CD14-positive monocyte (primary cell): Measurements from ENCODE around the gene SLCO3A1. TPM values are rescaled to one million over a fixed set of nuclear protein-coding genes. Genes with fewer than 3 reads are reported as not detected.
A peak's percentile ranks its signal among the peaks of the same experiment; 100 is the strongest.

Experiments
- DNase-seq, 3 donors: peaks; one replicate each; pipeline ENCODE4 v3.0.0-alpha.2; 2011 to 2022
- H2AFZ ChIP-seq: 2 replicates; pipeline ENCODE4 v1.6.0; 2012; ENCODE audit warnings: mild to moderate bottlenecking, low read depth, low read length, inconsistent platforms; ENCODE audit not compliant: insufficient read depth, poor library complexity, severe bottlenecking
- H3K27ac ChIP-seq, 2 donors: 1 replicate in 1 of 2; 2 replicates in 1 of 2; pipeline ENCODE4 v1.5.1; 2012 to 2013; ENCODE audit warnings: low read length in 2 of 2, control low read depth in 1 of 2, inconsistent platforms in 1 of 2, low read depth in 1 of 2, mild to moderate bottlenecking in 1 of 2
- H3K27me3 ChIP-seq, 2 donors: one replicate each; pipeline versions ENCODE4 v1.6.0 to v1.6.1; 2011 to 2013; ENCODE audit warnings: low read length in 2 of 2; ENCODE audit not compliant: control insufficient read depth in 2 of 2, insufficient read depth in 2 of 2
- H3K36me3 ChIP-seq, 2 donors: replicated peaks in 1 of 2; 1 replicate in 1 of 2; 2 replicates in 1 of 2; pipeline versions ENCODE4 v1.5.1 to v1.6.1; 2012 to 2013; ENCODE audit warnings: low read length in 2 of 2, control low read depth in 1 of 2, inconsistent platforms in 1 of 2, mild to moderate bottlenecking in 1 of 2; ENCODE audit not compliant: insufficient read depth in 2 of 2, control insufficient read depth in 1 of 2
- H3K4me1 ChIP-seq, 2 donors: 1 replicate in 1 of 2; 2 replicates in 1 of 2; pipeline versions ENCODE4 v1.5.1 to v1.6.1; 2012 to 2013; ENCODE audit warnings: low read length in 2 of 2, control low read depth in 1 of 2, inconsistent platforms in 1 of 2, mild to moderate bottlenecking in 1 of 2, moderate library complexity in 1 of 2; ENCODE audit not compliant: insufficient read depth in 2 of 2, control insufficient read depth in 1 of 2
- H3K4me2 ChIP-seq: replicated peaks from 2 replicates; pipeline ENCODE3; 2012; ENCODE audit warnings: low read length, moderate library complexity, mild to moderate bottlenecking; ENCODE audit not compliant: poor library complexity, severe bottlenecking; ENCODE audit errors: extremely low read depth
- H3K4me3 ChIP-seq, 3 experiments: fragments of 200-600 bp in 1 of 3; sonication (generic) in 1 of 3; replicated peaks in 1 of 3; 1 replicate in 2 of 3; 2 replicates in 1 of 3; pipeline ENCODE4 v1.5.1; 2011 to 2013; ENCODE audit warnings: low read length in 3 of 3, mild to moderate bottlenecking in 3 of 3, control low read depth in 2 of 3, low read depth in 2 of 3, inconsistent platforms in 1 of 3, moderate library complexity in 1 of 3
- H3K79me2 ChIP-seq: 2 replicates; pipeline ENCODE4 v1.6.0; 2012; ENCODE audit warnings: mild to moderate bottlenecking, control low read depth, inconsistent platforms, low read length, moderate library complexity; ENCODE audit not compliant: insufficient read depth
- H3K9ac ChIP-seq: 2 replicates; pipeline ENCODE4 v1.6.0; 2017; ENCODE audit warnings: low read length, mild to moderate bottlenecking; ENCODE audit not compliant: insufficient read depth, poor library complexity, severe bottlenecking
- H3K9me3 ChIP-seq, 2 donors: replicated peaks in 1 of 2; 1 replicate in 1 of 2; 2 replicates in 1 of 2; pipeline versions ENCODE4 v1.5.1 to v1.6.1; 2012 to 2013; ENCODE audit warnings: low read length in 2 of 2, control low read depth in 1 of 2; ENCODE audit not compliant: control insufficient read depth in 1 of 2, insufficient read depth in 1 of 2
- H4K20me1 ChIP-seq: 2 replicates; pipeline ENCODE4 v1.6.0; 2012; ENCODE audit warnings: mild to moderate bottlenecking, low read length, control low read depth, moderate library complexity; ENCODE audit not compliant: insufficient read depth
- H3K27ac Mint-ChIP-seq, 7 donors: one replicate each; pipeline ENCODE4 v1.8.0; 2020; ENCODE audit warnings: mild to moderate bottlenecking in 7 of 7, mixed read lengths in 7 of 7, moderate library complexity in 6 of 7, inconsistent platforms in 2 of 7
- H3K27me3 Mint-ChIP-seq, 3 donors: one replicate each; pipeline ENCODE4 v1.8.0; 2021 to 2022; ENCODE audit warnings: low read depth in 3 of 3, mild to moderate bottlenecking in 3 of 3, mixed read lengths in 3 of 3, moderate library complexity in 3 of 3, inconsistent platforms in 1 of 3
- H3K36me3 Mint-ChIP-seq, 2 donors: one replicate each; pipeline ENCODE4 v1.8.0; 2020; ENCODE audit warnings: mixed read lengths in 2 of 2, inconsistent platforms in 1 of 2, mild to moderate bottlenecking in 1 of 2
- H3K4me1 Mint-ChIP-seq: one replicate; pipeline ENCODE4 v1.8.0; 2020; ENCODE audit warnings: mild to moderate bottlenecking, mixed read lengths
- H3K4me3 Mint-ChIP-seq, 2 donors: one replicate each; pipeline ENCODE4 v1.8.0; 2020; ENCODE audit warnings: mild to moderate bottlenecking in 2 of 2, mixed read lengths in 2 of 2, moderate library complexity in 1 of 2
- H3K9me3 Mint-ChIP-seq, 7 donors: one replicate each; pipeline ENCODE4 v1.8.0; 2020 to 2022; ENCODE audit warnings: mixed read lengths in 7 of 7, mild to moderate bottlenecking in 6 of 7, moderate library complexity in 6 of 7, inconsistent platforms in 2 of 7
- CTCF ChIP-seq: fragments of 200-600 bp; IDR thresholded peaks from one replicate; pipeline ENCODE4 v1.8.0; 2022; ENCODE audit warnings: antibody characterized with exemption, mild to moderate bottlenecking
- WGBS: methylation state at CpG from one replicate; pipeline ENCODE4 v1.1.5; 2013; ENCODE audit warnings: missing lambda C conversion rate; ENCODE audit not compliant: insufficient coverage; 5-methylcytosine and 5-hydroxymethylcytosine counted together
- intact Hi-C, 2 donors: fragments of 100-400 bp; cut with micrococcal nuclease; formaldehyde crosslinking; loops; one replicate each; pipeline versions ENCODE4 v1.15.0 to v1.15.1; 2023
- polyA plus RNA-seq, 3 donors: library from polyadenylated mRNA; depleted of rRNA in 1 of 3; unstranded in 2 of 3; stranded (reverse) in 1 of 3; fragments of 300-500 nt in 2 of 3; fragments of >200 nt in 1 of 3; fragmentation: Illumina TruSeq in 2 of 3; gene quantifications; 1 replicate in 2 of 3; 2 replicates in 1 of 3; pipeline ENCODE4 v1.2.3, GENCODE V29; 2012 to 2021

The SLCO3A1 gene
- polyA plus RNA-seq, 3 donors: 53.7 to 76.2 (median 62.8) TPM

- no peaks in the 10 kb centered on the region for H3K27me3 Mint-ChIP-seq
- Histone ChIP-seq H3K79me2 (peaks cover 70% of the 10 kb centered on the region), H3K36me3 (no peaks in the 10 kb centered on the region), H3K4me2 (no peak overlapping the region), H3K27ac (no peak overlapping the region), H3K4me1 (peaks cover 8 to 12% of the 10 kb centered on the region in 2 donors), H3K9me3 (no peaks in the 10 kb centered on the region), H4K20me1 (peaks cover 100% of the 10 kb centered on the region), H3K9ac (no peak overlapping the region), H3K4me3 (no peak overlapping the region), H3K27me3 (no peaks in the 10 kb centered on the region), H2AFZ (no peak overlapping the region)
- H3K36me3 Mint-ChIP-seq: peaks cover 0 to 2% of the 10 kb centered on the region in 2 donors
- H3K4me1 Mint-ChIP-seq: peaks cover 26% of the 10 kb centered on the region
- WGBS: 85% methylated on average over 2 of the region's 2 CpGs
- no peak for DNase-seq
- no peaks in the 10 kb centered on the region for H3K9me3 Mint-ChIP-seq
- H3K27ac Mint-ChIP-seq: peak overlapping the region in 1 of 7 donors; percentile 42
- intact Hi-C loops: no loop called here
- no peak for TF ChIP-seq CTCF
- no peak overlapping the region for H3K4me3 Mint-ChIP-seq
Observed at GRCh38 chr15:92035961-92036360, 182.5 kb downstream of the SLCO3A1 start.

- H3K9me3 Mint-ChIP-seq: no peaks in the 10 kb centered on the region
- H3K27me3 Mint-ChIP-seq: no peaks in the 10 kb centered on the region
- no peak overlapping the region for H3K27ac ChIP-seq
- H3K4me1 ChIP-seq: peaks cover 6 to 8% of the 10 kb centered on the region in 2 donors
- H3K9me3 ChIP-seq: no peaks in the 10 kb centered on the region
- H3K27me3 ChIP-seq: no peaks in the 10 kb centered on the region
- H3K9ac ChIP-seq: no peak overlapping the region
- DNase-seq: no peak
- H3K4me3 Mint-ChIP-seq: no peak overlapping the region
- 33% methylated on average over 1 of the region's 1 CpG for WGBS
- H2AFZ ChIP-seq: no peak overlapping the region
- H3K4me1 Mint-ChIP-seq: peaks cover 20% of the 10 kb centered on the region
- H3K36me3 ChIP-seq: no peaks in the 10 kb centered on the region
- H3K4me3 ChIP-seq: no peak overlapping the region
- no peak overlapping the region for H3K27ac Mint-ChIP-seq
- no peak for TF ChIP-seq CTCF
- no peak overlapping the region for H3K4me2 ChIP-seq
- peaks cover 100% of the 10 kb centered on the region for H4K20me1 ChIP-seq
- H3K79me2 ChIP-seq: peaks cover 66% of the 10 kb centered on the region
- peaks cover 0 to 2% of the 10 kb centered on the region in 2 donors for H3K36me3 Mint-ChIP-seq
- intact Hi-C loops: no loop called here
Observed at GRCh38 chr15:92037491-92037890, 184.0 kb downstream of the SLCO3A1 start.
